ENCODE measurements around the gene OR10H1. TPM values are rescaled to one million over a fixed set of nuclear protein-coding genes. Genes with fewer than 3 reads are reported as not detected.

The OR10H1 gene
- total and polyA plus RNA-seq, 9 of the 15 experiments (the other 6 are each of a cell fraction or from before 2014, with no cell fraction given), result not detected

GRCh38 chr19:15815306-15815705 is at the start of gene OR10H1 (continued):
- TF ChIP-seq THRB (CRISPR knock-in tag; conservative IDR thresholded peaks at IDR 0.05) (no peak), POLR2B (IDR thresholded peaks at IDR 0.05; ENCODE audit: low read depth, partially characterized antibody) (no peak), TCFL5 (CRISPR knock-in tag; conservative IDR thresholded peaks at IDR 0.05) (no peak), ZFP36 (IDR thresholded peaks at IDR 0.05; ENCODE audit: low read depth, low read length, partially characterized antibody) (no peak), PATZ1 (CRISPR knock-in tag; IDR thresholded peaks at IDR 0.05; ENCODE audit: borderline replicate concordance) (no peak), CREB5 (CRISPR knock-in tag; IDR thresholded peaks at IDR 0.05) (no peak), CBX2 (IDR thresholded peaks at IDR 0.05; ENCODE audit: insufficient read depth, low read length, poor library complexity, severe bottlenecking) (no peak), ZNF695 (CRISPR knock-in tag; IDR thresholded peaks at IDR 0.05) (no peak), ZNF24 (IDR thresholded peaks at IDR 0.05) (no peak), SMC3 (conservative IDR thresholded peaks at IDR 0.05; ENCODE audit: insufficient read depth, low read depth, low read length) (no peak), NFATC3 (IDR thresholded peaks at IDR 0.05) (no peak)
